ENCODE data around the gene PGAP6. TPM values are rescaled to one million over a fixed set of nuclear protein-coding genes. Genes with fewer than 3 reads are reported as not detected.

PGAP6 gene
- total and polyA plus RNA-seq, 2 of the 13 experiments (the other 11 are each of a cell fraction or from before 2014, with no cell fraction given): 52.7 to 136 TPM

DNA sequence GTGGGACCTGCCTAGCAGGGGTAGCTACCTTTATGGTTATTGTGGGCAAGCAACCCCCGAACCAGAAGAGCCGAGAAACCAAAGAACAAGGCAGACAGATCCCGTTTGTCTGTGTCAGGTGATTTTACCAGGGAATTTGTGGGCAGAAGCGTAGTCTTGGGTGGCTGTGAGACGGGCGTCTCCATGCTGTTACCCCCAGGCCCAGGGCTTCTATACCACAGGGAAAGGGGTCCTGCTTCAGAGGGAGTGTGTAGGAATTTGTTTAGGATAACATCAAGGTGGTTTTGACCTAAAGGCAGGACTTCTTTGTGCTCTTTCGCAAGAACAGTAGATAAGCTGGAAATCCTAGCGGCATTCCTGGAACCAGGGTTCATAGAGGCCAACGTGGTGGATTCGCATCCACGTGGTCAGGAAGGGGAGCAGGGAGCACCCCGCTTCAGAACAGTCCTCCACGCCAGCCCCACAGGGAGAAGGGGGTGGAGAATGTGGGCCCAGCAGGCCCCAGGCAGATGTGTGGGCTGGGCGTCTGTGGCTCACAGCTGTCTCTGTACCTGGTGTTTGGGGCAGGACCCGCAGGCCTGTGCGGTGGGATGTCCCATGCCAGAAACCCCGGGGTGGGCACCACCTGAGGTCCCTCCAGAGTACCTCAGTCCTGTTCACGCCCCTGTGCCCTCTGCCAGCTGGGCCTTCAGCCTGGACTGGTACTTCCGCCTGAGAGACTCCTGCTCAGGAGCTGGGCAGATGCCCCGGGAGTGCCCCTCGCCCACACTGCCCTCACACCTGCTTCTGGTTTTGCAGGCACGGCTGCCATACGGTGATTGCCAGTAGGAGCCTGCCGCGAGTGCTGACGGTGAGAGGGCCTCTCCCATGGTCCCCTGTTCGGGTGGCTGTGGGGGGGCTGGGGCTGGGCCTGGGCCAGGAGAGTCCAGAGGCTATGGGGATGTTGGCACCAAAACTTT, 24.0 kb upstream of the PGAP6 start (continued):
- TF ChIP-seq, protein P1, sequence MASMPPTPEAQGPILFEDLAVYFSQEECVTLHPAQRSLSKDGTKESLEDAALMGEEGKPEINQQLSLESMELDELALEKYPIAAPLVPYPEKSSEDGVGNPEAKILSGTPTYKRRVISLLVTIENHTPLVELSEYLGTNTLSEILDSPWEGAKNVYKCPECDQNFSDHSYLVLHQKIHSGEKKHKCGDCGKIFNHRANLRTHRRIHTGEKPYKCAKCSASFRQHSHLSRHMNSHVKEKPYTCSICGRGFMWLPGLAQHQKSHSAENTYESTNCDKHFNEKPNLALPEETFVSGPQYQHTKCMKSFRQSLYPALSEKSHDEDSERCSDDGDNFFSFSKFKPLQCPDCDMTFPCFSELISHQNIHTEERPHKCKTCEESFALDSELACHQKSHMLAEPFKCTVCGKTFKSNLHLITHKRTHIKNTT (CRISPR knock-in tag; IDR thresholded peaks at IDR 0.05): no peak
- TF ChIP-seq, protein P2, sequence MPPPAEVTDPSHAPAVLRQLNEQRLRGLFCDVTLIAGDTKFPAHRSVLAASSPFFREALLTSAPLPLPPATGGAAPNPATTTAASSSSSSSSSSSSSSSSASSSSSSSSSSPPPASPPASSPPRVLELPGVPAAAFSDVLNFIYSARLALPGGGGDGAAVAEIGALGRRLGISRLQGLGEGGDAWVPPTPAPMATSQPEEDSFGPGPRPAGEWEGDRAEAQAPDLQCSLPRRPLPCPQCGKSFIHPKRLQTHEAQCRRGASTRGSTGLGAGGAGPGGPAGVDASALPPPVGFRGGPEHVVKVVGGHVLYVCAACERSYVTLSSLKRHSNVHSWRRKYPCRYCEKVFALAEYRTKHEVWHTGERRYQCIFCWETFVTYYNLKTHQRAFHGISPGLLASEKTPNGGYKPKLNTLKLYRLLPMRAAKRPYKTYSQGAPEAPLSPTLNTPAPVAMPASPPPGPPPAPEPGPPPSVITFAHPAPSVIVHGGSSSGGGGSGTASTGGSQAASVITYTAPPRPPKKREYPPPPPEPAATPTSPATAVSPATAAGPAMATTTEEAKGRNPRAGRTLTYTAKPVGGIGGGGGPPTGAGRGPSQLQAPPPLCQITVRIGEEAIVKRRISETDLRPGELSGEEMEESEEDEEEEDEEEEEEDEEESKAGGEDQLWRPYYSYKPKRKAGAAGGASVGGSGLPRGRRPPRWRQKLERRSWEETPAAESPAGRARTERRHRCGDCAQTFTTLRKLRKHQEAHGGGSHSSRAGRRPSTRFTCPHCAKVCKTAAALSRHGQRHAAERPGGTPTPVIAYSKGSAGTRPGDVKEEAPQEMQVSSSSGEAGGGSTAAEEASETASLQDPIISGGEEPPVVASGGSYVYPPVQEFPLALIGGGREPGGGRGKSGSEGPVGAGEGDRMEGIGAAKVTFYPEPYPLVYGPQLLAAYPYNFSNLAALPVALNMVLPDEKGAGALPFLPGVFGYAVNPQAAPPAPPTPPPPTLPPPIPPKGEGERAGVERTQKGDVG (CRISPR knock-in tag; IDR thresholded peaks at IDR 0.05; ENCODE audit: borderline replicate concordance): peak; percentile 55; the same call in 1 of the 2 replicates
- TF ChIP-seq, protein P3, sequence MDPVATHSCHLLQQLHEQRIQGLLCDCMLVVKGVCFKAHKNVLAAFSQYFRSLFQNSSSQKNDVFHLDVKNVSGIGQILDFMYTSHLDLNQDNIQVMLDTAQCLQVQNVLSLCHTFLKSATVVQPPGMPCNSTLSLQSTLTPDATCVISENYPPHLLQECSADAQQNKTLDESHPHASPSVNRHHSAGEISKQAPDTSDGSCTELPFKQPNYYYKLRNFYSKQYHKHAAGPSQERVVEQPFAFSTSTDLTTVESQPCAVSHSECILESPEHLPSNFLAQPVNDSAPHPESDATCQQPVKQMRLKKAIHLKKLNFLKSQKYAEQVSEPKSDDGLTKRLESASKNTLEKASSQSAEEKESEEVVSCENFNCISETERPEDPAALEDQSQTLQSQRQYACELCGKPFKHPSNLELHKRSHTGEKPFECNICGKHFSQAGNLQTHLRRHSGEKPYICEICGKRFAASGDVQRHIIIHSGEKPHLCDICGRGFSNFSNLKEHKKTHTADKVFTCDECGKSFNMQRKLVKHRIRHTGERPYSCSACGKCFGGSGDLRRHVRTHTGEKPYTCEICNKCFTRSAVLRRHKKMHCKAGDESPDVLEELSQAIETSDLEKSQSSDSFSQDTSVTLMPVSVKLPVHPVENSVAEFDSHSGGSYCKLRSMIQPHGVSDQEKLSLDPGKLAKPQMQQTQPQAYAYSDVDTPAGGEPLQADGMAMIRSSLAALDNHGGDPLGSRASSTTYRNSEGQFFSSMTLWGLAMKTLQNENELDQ (CRISPR knock-in tag; IDR thresholded peaks at IDR 0.05; ENCODE audit: borderline replicate concordance): no peak
- TF ChIP-seq HDAC2 (CRISPR knock-in tag; IDR thresholded peaks at IDR 0.05) (peak; percentile 88), BCL6 (CRISPR knock-in tag; IDR thresholded peaks at IDR 0.05) (peak; percentile 93), NFIC (IDR thresholded peaks at IDR 0.05; ENCODE audit: low read length) (peak; percentile 39; the same call in 1 of the 2 replicates), TBX3 (IDR thresholded peaks at IDR 0.05; ENCODE audit: borderline replicate concordance) (0 out of 2 replicates have a peak, but pooled peaks have one; percentile 19), MZF1 (CRISPR knock-in tag; IDR thresholded peaks at IDR 0.05; ENCODE audit: borderline replicate concordance) (no peak), ZNF138 (CRISPR knock-in tag; IDR thresholded peaks at IDR 0.05; ENCODE audit: low read depth) (no peak), TCF12 (IDR thresholded peaks at IDR 0.05) (no peak), TCF12 (CRISPR knock-in tag; IDR thresholded peaks at IDR 0.05) (no peak), ZC3H4 (CRISPR knock-in tag; IDR thresholded peaks at IDR 0.05; ENCODE audit: borderline replicate concordance) (no peak; the same call in 1 of the 2 replicates), CCDC6 (CRISPR knock-in tag; IDR thresholded peaks at IDR 0.05) (peak; percentile 63; the same call in 1 of the 2 replicates), ATF7-NPFF (CRISPR knock-in tag; IDR thresholded peaks at IDR 0.05; ENCODE audit: low read depth) (peak; percentile 66; the same call in 1 of the 2 replicates), ZNF720 (CRISPR knock-in tag; IDR thresholded peaks at IDR 0.05) (no peak), BRCA1 (CRISPR knock-in tag; IDR thresholded peaks at IDR 0.05) (no peak)
- TF ChIP-seq, protein P4, sequence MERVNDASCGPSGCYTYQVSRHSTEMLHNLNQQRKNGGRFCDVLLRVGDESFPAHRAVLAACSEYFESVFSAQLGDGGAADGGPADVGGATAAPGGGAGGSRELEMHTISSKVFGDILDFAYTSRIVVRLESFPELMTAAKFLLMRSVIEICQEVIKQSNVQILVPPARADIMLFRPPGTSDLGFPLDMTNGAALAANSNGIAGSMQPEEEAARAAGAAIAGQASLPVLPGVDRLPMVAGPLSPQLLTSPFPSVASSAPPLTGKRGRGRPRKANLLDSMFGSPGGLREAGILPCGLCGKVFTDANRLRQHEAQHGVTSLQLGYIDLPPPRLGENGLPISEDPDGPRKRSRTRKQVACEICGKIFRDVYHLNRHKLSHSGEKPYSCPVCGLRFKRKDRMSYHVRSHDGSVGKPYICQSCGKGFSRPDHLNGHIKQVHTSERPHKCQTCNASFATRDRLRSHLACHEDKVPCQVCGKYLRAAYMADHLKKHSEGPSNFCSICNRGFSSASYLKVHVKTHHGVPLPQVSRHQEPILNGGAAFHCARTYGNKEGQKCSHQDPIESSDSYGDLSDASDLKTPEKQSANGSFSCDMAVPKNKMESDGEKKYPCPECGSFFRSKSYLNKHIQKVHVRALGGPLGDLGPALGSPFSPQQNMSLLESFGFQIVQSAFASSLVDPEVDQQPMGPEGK (CRISPR knock-in tag; IDR thresholded peaks at IDR 0.05): peak; percentile 92
- TF ChIP-seq, protein P5, sequence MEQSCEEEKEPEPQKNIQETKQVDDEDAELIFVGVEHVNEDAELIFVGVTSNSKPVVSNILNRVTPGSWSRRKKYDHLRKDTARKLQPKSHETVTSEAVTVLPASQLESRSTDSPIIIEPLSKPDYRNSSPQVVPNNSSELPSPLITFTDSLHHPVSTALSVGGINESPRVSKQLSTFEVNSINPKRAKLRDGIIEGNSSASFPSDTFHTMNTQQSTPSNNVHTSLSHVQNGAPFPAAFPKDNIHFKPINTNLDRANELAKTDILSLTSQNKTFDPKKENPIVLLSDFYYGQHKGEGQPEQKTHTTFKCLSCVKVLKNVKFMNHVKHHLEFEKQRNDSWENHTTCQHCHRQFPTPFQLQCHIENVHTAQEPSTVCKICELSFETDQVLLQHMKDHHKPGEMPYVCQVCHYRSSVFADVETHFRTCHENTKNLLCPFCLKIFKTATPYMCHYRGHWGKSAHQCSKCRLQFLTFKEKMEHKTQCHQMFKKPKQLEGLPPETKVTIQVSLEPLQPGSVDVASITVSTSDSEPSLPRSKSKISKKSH (CRISPR knock-in tag; IDR thresholded peaks at IDR 0.05; ENCODE audit: borderline replicate concordance): no peak
